Glutamatergic neuron (in vitro differentiated cells): ENCODE measurements around the gene ETV6. TPM values are rescaled to one million over a fixed set of nuclear protein-coding genes. Genes with fewer than 3 reads are reported as not detected.

Experiments
- DNase-seq: peaks from one replicate; pipeline ENCODE4 v3.0.0; 2022
- H3K27ac Mint-ChIP-seq: one replicate; pipeline ENCODE4 v1.8.0; 2020; ENCODE audit warnings: mild to moderate bottlenecking, mixed read lengths, inconsistent platforms; ENCODE audit not compliant: unreplicated experiment
- H3K27me3 Mint-ChIP-seq: one replicate; pipeline ENCODE4 v1.8.0; 2020; ENCODE audit warnings: mild to moderate bottlenecking, moderate library complexity, mixed read lengths, inconsistent platforms; ENCODE audit not compliant: unreplicated experiment
- H3K36me3 Mint-ChIP-seq: one replicate; pipeline ENCODE4 v1.8.0; 2020; ENCODE audit warnings: mild to moderate bottlenecking, mixed read lengths, inconsistent platforms; ENCODE audit not compliant: unreplicated experiment
- H3K4me1 Mint-ChIP-seq: one replicate; pipeline ENCODE4 v1.8.0; 2020; ENCODE audit warnings: mild to moderate bottlenecking, low read depth, mixed read lengths, inconsistent platforms; ENCODE audit not compliant: unreplicated experiment
- H3K4me3 Mint-ChIP-seq: one replicate; pipeline ENCODE4 v1.8.0; 2020; ENCODE audit warnings: mild to moderate bottlenecking, mixed read lengths, inconsistent platforms; ENCODE audit not compliant: unreplicated experiment
- H3K9me3 Mint-ChIP-seq: one replicate; pipeline ENCODE4 v1.8.0; 2020; ENCODE audit warnings: mild to moderate bottlenecking, moderate library complexity, mixed read lengths, inconsistent platforms; ENCODE audit not compliant: unreplicated experiment
- total RNA-seq: library from RNA; stranded (reverse); fragmentation: NEBNext Ultra II Directional; extraction: Animal tissue kit (Norgen Biotek cat#: 25700); gene quantifications from one replicate; pipeline ENCODE4 v1.2.1, GENCODE V29; 2021; ENCODE audit not compliant: unreplicated experiment
- TF ChIP-seq, protein P1 (sequence below): fragments of 200-600 bp; sonication (generic); IDR thresholded peaks from one replicate; pipeline ENCODE4 v1.5.0; 2021; ENCODE audit not compliant: partially characterized antibody, unreplicated experiment

Gene ETV6
- total RNA-seq, 1 donor from 2014 or later = 10.1 TPM

GRCh38 chr12:11758087-11758486 lies 108.6 kb downstream of the ETV6 start:
- H3K27me3 Mint-ChIP-seq = peaks cover 2% of the 10 kb centered on the region
- no peak for DNase-seq
- H3K9me3 Mint-ChIP-seq = no peaks in the 10 kb centered on the region

DNA sequence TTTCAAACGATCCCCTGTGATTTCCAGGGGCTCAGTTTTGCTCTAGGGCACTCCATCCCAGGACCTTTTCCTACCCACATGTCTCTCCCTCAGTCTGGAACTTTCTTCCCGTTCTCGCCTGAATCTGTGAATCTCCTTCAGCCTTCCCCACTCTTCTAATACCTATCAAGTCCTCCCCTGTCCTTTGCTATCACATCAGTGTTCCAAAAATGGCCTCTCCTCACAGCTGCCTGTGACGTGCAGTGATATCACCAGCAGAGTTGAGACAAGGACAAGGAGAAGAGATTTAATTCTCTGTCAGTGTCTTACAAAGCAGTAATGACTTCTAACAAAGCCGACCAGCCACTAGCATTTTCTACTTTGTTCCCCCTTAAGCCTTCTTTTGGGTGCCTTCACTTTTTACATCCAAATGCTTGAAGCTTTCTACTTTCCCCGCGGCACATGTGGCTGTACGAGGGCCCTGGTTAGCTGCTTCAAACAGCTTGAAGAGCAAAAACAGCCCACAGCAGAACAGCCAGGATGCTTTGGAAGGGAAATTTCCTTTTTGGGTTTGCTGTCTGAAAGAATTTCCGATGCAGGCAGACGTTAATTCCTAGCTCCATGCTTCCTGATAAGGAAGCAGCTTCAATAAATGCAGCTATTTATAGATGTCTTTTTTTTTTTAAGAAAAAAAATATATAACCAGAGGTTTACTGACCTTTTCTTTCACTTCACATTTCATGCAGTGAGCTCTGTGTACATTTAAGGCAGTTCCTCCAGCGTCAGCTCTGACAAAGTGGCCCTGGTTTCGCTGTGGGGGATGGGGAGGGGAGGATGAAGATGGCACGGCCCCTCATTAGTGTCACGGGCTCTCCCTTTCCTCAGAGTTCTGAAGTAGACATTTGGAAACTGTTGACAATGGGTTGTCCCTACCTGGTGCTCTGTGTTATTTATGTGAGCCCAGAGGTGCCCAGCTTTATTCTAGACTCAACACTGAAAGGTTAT lies 109.3 kb downstream of the ETV6 start:
- Mint-ChIP-seq H3K4me3 (no peak overlapping the region), H3K4me1 (peaks cover 2% of the 10 kb centered on the region), H3K27me3 (peaks cover 2% of the 10 kb centered on the region), H3K27ac (no peak overlapping the region), H3K36me3 (no peaks in the 10 kb centered on the region), H3K9me3 (no peaks in the 10 kb centered on the region)
- TF ChIP-seq, protein P1, sequence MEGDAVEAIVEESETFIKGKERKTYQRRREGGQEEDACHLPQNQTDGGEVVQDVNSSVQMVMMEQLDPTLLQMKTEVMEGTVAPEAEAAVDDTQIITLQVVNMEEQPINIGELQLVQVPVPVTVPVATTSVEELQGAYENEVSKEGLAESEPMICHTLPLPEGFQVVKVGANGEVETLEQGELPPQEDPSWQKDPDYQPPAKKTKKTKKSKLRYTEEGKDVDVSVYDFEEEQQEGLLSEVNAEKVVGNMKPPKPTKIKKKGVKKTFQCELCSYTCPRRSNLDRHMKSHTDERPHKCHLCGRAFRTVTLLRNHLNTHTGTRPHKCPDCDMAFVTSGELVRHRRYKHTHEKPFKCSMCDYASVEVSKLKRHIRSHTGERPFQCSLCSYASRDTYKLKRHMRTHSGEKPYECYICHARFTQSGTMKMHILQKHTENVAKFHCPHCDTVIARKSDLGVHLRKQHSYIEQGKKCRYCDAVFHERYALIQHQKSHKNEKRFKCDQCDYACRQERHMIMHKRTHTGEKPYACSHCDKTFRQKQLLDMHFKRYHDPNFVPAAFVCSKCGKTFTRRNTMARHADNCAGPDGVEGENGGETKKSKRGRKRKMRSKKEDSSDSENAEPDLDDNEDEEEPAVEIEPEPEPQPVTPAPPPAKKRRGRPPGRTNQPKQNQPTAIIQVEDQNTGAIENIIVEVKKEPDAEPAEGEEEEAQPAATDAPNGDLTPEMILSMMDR = no peak
- no peak for DNase-seq

More at GRCh38 chr12:11758087-11758486, 108.6 kb downstream of the ETV6 start:
- no peaks in the 10 kb centered on the region for H3K36me3 Mint-ChIP-seq
- H3K4me3 Mint-ChIP-seq = no peak overlapping the region
- no peak overlapping the region for H3K27ac Mint-ChIP-seq
- TF ChIP-seq, protein P1 = no peak
- H3K4me1 Mint-ChIP-seq = peaks cover 2% of the 10 kb centered on the region

DNA sequence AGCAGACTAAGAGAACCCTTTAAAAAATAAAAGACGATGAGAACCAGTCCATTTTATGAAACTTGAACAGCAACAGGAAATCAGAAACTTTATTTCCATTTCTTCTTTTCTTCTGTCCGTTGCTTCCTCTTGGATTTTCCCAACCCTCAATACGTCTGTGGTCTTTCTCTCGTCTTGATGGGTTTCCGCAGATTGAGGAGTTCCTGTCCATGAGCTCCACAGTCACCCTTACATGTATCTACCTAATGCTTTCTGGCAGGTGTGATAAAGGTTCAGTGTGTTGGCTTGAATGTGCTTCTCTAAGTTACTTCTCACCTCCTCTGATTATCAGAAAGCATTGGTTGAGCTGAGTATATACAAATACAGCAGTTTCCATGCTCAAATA lies 110.0 kb downstream of the ETV6 start:
- Mint-ChIP-seq H3K36me3 (no peaks in the 10 kb centered on the region), H3K4me1 (peaks cover 2% of the 10 kb centered on the region), H3K4me3 (no peak overlapping the region), H3K27ac (no peak overlapping the region), H3K9me3 (no peaks in the 10 kb centered on the region), H3K27me3 (peaks cover 2% of the 10 kb centered on the region)
- TF ChIP-seq, protein P1 = no peak
- DNase-seq = no peak

- Mint-ChIP-seq H3K27me3 (peaks cover 2% of the 10 kb centered on the region), H3K4me3 (no peak overlapping the region), H3K36me3 (no peaks in the 10 kb centered on the region), H3K4me1 (peaks cover 2% of the 10 kb centered on the region), H3K9me3 (no peaks in the 10 kb centered on the region), H3K27ac (no peak overlapping the region)
- TF ChIP-seq, protein P1 = no peak
- DNase-seq = no peak
Observed at GRCh38 chr12:11759899-11760298, 110.4 kb downstream of the ETV6 start.

DNA sequence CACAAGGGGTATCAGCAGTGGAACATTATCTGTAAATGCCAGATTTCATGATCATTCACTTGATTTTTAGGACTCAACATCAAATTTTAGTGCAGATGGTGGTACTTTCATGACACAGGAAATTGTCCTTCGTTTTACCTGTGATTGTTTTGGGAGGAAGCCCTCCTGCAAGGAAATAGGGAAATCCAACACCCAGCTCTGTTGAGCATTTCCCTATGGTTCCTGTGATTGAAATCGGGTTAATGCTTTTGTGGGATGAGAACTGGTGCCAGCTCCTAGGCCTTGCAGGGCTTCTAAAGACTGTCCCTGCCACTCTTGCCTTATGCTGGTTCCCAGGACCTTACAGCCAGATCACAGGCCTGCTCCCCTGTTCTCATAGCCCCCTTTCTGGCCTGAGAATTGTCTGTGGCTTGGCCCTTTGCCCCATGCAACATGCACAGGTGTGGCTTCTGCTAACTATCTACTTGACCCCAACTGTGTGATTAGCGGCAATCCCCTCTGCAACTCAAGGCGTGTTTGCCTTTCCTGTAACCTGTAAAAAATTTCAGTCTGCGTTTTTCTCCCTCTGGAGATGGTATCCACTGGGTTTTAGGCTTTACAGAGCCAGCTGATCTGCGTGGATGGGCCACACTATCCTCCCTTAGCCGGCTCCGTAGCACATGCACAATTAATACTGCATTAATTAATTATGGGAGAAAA lies 112.5 kb downstream of the ETV6 start:
- no peaks in the 10 kb centered on the region for H3K9me3 Mint-ChIP-seq
- H3K4me3 Mint-ChIP-seq = no peak overlapping the region
- peaks cover 2% of the 10 kb centered on the region for H3K4me1 Mint-ChIP-seq
- H3K36me3 Mint-ChIP-seq = no peaks in the 10 kb centered on the region
- DNase-seq = no peak
- TF ChIP-seq, protein P1 = no peak
- no peak overlapping the region for H3K27ac Mint-ChIP-seq
- H3K27me3 Mint-ChIP-seq = peaks cover 2% of the 10 kb centered on the region
